Left hindlimb (tissue), 1 donor: ENCODE data around the gene ATP8B4.
"Not testable (repeated sequence)": the region's sequence is repeated elsewhere in the genome, so short reads cannot be mapped to it uniquely, and the experiment has no call there.

Experiments
- DNase-seq: peaks from one replicate; pipeline ENCODE4 v3.0.0-alpha.2; 2018

The ATP8B4 gene

GRCh38 chr15:50119063-50120040 is at the start of gene ATP8B4:
ATP8B4 (minus strand) TSS chr15:50119233; CDS start chr15:50106966, 12,267 bp downstream.
- no peak for DNase-seq

- DNase-seq = no peak
These were observed 49.3 kb upstream of the ATP8B4 start for GRCh38 chr15:50168379-50168778.

GRCh38 chr15:50167110-50167509 is 48.1 kb upstream of the ATP8B4 start:
- DNase-seq = no peak

GRCh38 chr15:50166216-50166615 is 47.2 kb upstream of the ATP8B4 start:
- DNase-seq = no peak

- no peak for DNase-seq
These were observed 45.4 kb upstream of the ATP8B4 start for GRCh38 chr15:50164458-50164857.

GRCh38 chr15:50163719-50164410 is 44.8 kb upstream of the ATP8B4 start:
- no peak for DNase-seq

GRCh38 chr15:50162969-50163718 is 44.1 kb upstream of the ATP8B4 start:
- no peak for DNase-seq

GRCh38 chr15:50158236-50158635 is 39.2 kb upstream of the ATP8B4 start:
- DNase-seq = not testable (repeated sequence)

GRCh38 chr15:50151476-50151875 is 32.4 kb upstream of the ATP8B4 start:
- no peak for DNase-seq

- DNase-seq = no peak
These were observed 31.8 kb upstream of the ATP8B4 start for GRCh38 chr15:50150851-50151250.

GRCh38 chr15:50150349-50150748 is 31.3 kb upstream of the ATP8B4 start:
- no peak for DNase-seq

- no peak for DNase-seq
These were observed 30.1 kb upstream of the ATP8B4 start for GRCh38 chr15:50149090-50149489.

- DNase-seq = no peak
These were observed 29.4 kb upstream of the ATP8B4 start for GRCh38 chr15:50148362-50148963.

- DNase-seq = no peak
These were observed 27.6 kb upstream of the ATP8B4 start for GRCh38 chr15:50146632-50147031.

GRCh38 chr15:50145451-50145872 is 26.4 kb upstream of the ATP8B4 start:
- no peak for DNase-seq

GRCh38 chr15:50144341-50145120 is 25.5 kb upstream of the ATP8B4 start:
- no peak for DNase-seq

GRCh38 chr15:50143255-50143860 is 24.3 kb upstream of the ATP8B4 start:
- DNase-seq = no peak

GRCh38 chr15:50141856-50142255 is 22.8 kb upstream of the ATP8B4 start:
- no peak for DNase-seq

GRCh38 chr15:50140983-50141382 is 21.9 kb upstream of the ATP8B4 start:
- no peak for DNase-seq

GRCh38 chr15:50140098-50140497 is 21.1 kb upstream of the ATP8B4 start:
- DNase-seq = no peak

- no peak for DNase-seq
These were observed 19.4 kb upstream of the ATP8B4 start for GRCh38 chr15:50138391-50138790.
